Measurements from ENCODE around the gene ADA. TPM values are rescaled to one million over a fixed set of nuclear protein-coding genes. Genes with fewer than 3 reads are reported as not detected.
A peak's percentile ranks its signal among the peaks of the same experiment; 100 is the strongest.
"Not testable (repeated sequence)": the region's sequence is repeated elsewhere in the genome, so short reads cannot be mapped to it uniquely, and the experiment has no call there.

Gene ADA
- total RNA-seq, result 8.5 TPM
- long read RNA-seq, transcript ADA-201 (12 exons, 1,539 nt), result major isoform, 21 of 37 reads
- long read RNA-seq, partial matches to known transcripts, result 3 of 37 reads
- long read RNA-seq, other reads (novel, unspliced or antisense), result 10 of 37 reads

GRCh38 chr20:44651684-44652423, at the start of gene ADA:
TSS of gene ADA (minus strand) at chr20:44651699. CDS start at chr20:44651607, 92 bp downstream.
- intact Hi-C loops (cut with micrococcal nuclease), result no loop called here
- peak; percentile 87 for DNase-seq
- peak; percentile 93 for ATAC-seq

- DNase-seq, result no peak
- intact Hi-C loops (cut with micrococcal nuclease), result no loop called here
- ATAC-seq, result no peak
Observed at GRCh38 chr20:44700306-44700705, 48.8 kb upstream of the ADA start.

GRCh38 chr20:44698351-44698750, 46.9 kb upstream of the ADA start:
- DNase-seq (no peak), ATAC-seq (no peak)
- intact Hi-C loops (cut with micrococcal nuclease), result no loop called here

GRCh38 chr20:44697041-44697440, 45.5 kb upstream of the ADA start:
- intact Hi-C loops (cut with micrococcal nuclease); ATAC-seq: not testable (repeated sequence)

GRCh38 chr20:44696315-44696714, 44.8 kb upstream of the ADA start:
- intact Hi-C loops (cut with micrococcal nuclease), result no loop called here
- ATAC-seq (no peak), DNase-seq (no peak)

More at GRCh38 chr20:44697041-44697440, 45.5 kb upstream of the ADA start:
- not testable (repeated sequence) for DNase-seq

GRCh38 chr20:44695674-44696300, 44.3 kb upstream of the ADA start:
- no peak for ATAC-seq
- intact Hi-C loops (cut with micrococcal nuclease), result no loop called here
- no peak for DNase-seq

- DNase-seq (no peak), ATAC-seq (no peak)
- intact Hi-C loops (cut with micrococcal nuclease), result no loop called here
Observed at GRCh38 chr20:44695295-44695673, 43.8 kb upstream of the ADA start.

- intact Hi-C loops (cut with micrococcal nuclease), result no loop called here
- ATAC-seq (no peak), DNase-seq (no peak)
Observed at GRCh38 chr20:44694159-44694558, 42.7 kb upstream of the ADA start.

GRCh38 chr20:44693627-44694026, 42.1 kb upstream of the ADA start:
- intact Hi-C loops (cut with micrococcal nuclease), result no loop called here
- DNase-seq (no peak), ATAC-seq (no peak)

- DNase-seq, result peak; percentile 81
- intact Hi-C loops (cut with micrococcal nuclease), result no loop called here
- peak; percentile 75 for ATAC-seq
Observed at GRCh38 chr20:44692932-44693480, 41.5 kb upstream of the ADA start.

- ATAC-seq, result peak; percentile 87
- peak; percentile 86 for DNase-seq
- intact Hi-C loops (cut with micrococcal nuclease), result no loop called here
Observed at GRCh38 chr20:44691424-44692423, 40.2 kb upstream of the ADA start.

GRCh38 chr20:44690781-44691423, 39.4 kb upstream of the ADA start:
- DNase-seq, result peak; percentile 34
- ATAC-seq, result peak; percentile 65
- intact Hi-C loops (cut with micrococcal nuclease), result no loop called here

GRCh38 chr20:44689809-44690208, 38.3 kb upstream of the ADA start:
- DNase-seq, result no peak
- ATAC-seq, result no peak
- intact Hi-C loops (cut with micrococcal nuclease), result no loop called here

GRCh38 chr20:44688053-44688625, 36.6 kb upstream of the ADA start:
- DNase-seq (no peak), ATAC-seq (no peak)
- intact Hi-C loops (cut with micrococcal nuclease), result no loop called here

GRCh38 chr20:44686934-44687333, 35.4 kb upstream of the ADA start:
- DNase-seq (no peak), ATAC-seq (no peak)
- intact Hi-C loops (cut with micrococcal nuclease), result no loop called here

GRCh38 chr20:44684047-44684967, 32.8 kb upstream of the ADA start:
- peak; percentile 30 for ATAC-seq

More at GRCh38 chr20:44684047-44684967, 32.8 kb upstream of the ADA start:
- intact Hi-C loops (cut with micrococcal nuclease), result loop anchor here (2.0 kb wide), 1 partner anchor 48 kb away; no protein-coding TSS in a partner anchor
- DNase-seq, result no peak

Measured in left ventricle myocardium superior (tissue), 1 donor.